Measurements from ENCODE around the gene CATSPERD. TPM values are rescaled to one million over a fixed set of nuclear protein-coding genes. Genes with fewer than 3 reads are reported as not detected.

The CATSPERD gene
- total and polyA plus RNA-seq, 9 of the 15 experiments (the other 6 are each of a cell fraction or from before 2014, with no cell fraction given) = not detected

DNA sequence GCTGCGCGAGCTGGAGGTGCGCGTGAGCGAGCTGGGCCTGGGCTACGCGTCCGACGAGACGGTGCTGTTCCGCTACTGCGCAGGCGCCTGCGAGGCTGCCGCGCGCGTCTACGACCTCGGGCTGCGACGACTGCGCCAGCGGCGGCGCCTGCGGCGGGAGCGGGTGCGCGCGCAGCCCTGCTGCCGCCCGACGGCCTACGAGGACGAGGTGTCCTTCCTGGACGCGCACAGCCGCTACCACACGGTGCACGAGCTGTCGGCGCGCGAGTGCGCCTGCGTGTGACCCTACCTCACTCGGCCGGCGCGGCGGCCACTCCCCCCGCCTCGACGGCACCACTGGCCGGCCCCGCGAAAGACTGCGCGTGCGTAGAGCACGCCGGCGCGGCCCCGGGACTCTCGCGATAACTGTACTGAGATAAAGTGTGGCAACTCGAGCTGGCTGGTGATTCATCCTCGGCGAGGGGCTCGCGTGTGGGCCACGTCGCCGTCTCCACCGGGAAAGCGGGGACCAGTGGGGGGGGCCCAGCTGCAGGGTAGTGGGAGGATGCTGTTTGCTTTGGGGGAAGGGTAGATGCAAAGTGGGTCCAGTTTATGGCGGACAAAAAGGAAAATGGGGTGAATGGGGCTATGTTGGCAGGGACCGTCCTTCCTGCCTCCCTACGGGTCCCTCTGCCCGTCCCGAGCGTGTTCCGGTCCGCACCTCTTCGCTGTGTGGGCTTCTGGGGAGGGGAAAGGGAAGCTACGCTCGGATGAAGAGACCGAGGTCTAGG lies 107.6 kb downstream of the CATSPERD start (continued):
- peak; percentile 92 for TF ChIP-seq ZNF766 (CRISPR knock-in tag; conservative IDR thresholded peaks at IDR 0.05)
- peak; percentile 75 for TF ChIP-seq PHF20 (IDR thresholded peaks at IDR 0.05; ENCODE audit: partially characterized antibody)
- TF ChIP-seq, protein P1, sequence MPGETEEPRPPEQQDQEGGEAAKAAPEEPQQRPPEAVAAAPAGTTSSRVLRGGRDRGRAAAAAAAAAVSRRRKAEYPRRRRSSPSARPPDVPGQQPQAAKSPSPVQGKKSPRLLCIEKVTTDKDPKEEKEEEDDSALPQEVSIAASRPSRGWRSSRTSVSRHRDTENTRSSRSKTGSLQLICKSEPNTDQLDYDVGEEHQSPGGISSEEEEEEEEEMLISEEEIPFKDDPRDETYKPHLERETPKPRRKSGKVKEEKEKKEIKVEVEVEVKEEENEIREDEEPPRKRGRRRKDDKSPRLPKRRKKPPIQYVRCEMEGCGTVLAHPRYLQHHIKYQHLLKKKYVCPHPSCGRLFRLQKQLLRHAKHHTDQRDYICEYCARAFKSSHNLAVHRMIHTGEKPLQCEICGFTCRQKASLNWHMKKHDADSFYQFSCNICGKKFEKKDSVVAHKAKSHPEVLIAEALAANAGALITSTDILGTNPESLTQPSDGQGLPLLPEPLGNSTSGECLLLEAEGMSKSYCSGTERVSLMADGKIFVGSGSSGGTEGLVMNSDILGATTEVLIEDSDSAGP (CRISPR knock-in tag; IDR thresholded peaks at IDR 0.05) = no peak
- no peak for TF ChIP-seq RAD51 (IDR thresholded peaks at IDR 0.05; ENCODE audit: borderline replicate concordance, low read depth)
- peak; percentile 98 for TF ChIP-seq KDM5B (IDR thresholded peaks at IDR 0.05; ENCODE audit: insufficient replicate concordance, low read depth, low read length)
- 0 out of 2 replicates have a peak, but pooled peaks have one; percentile 76 for TF ChIP-seq LARP7 (IDR thresholded peaks at IDR 0.05)
- TF ChIP-seq, protein P2, sequence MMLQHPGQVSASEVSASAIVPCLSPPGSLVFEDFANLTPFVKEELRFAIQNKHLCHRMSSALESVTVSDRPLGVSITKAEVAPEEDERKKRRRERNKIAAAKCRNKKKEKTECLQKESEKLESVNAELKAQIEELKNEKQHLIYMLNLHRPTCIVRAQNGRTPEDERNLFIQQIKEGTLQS (IDR thresholded peaks at IDR 0.05) = peak; percentile 95
- TF ChIP-seq, protein P2 (CRISPR knock-in tag; conservative IDR thresholded peaks at IDR 0.05) = peak; percentile 93
- no peak; the same call in 1 of the 2 replicates for TF ChIP-seq C11orf30 (IDR thresholded peaks at IDR 0.05; ENCODE audit: low read depth)
- no peak; the same call in 1 of the 2 replicates for TF ChIP-seq FOXA1 (IDR thresholded peaks at IDR 0.05; ENCODE audit: borderline replicate concordance)
- no peak for TF ChIP-seq GABPB2 (CRISPR knock-in tag; conservative IDR thresholded peaks at IDR 0.05)
- TF ChIP-seq, protein P3, sequence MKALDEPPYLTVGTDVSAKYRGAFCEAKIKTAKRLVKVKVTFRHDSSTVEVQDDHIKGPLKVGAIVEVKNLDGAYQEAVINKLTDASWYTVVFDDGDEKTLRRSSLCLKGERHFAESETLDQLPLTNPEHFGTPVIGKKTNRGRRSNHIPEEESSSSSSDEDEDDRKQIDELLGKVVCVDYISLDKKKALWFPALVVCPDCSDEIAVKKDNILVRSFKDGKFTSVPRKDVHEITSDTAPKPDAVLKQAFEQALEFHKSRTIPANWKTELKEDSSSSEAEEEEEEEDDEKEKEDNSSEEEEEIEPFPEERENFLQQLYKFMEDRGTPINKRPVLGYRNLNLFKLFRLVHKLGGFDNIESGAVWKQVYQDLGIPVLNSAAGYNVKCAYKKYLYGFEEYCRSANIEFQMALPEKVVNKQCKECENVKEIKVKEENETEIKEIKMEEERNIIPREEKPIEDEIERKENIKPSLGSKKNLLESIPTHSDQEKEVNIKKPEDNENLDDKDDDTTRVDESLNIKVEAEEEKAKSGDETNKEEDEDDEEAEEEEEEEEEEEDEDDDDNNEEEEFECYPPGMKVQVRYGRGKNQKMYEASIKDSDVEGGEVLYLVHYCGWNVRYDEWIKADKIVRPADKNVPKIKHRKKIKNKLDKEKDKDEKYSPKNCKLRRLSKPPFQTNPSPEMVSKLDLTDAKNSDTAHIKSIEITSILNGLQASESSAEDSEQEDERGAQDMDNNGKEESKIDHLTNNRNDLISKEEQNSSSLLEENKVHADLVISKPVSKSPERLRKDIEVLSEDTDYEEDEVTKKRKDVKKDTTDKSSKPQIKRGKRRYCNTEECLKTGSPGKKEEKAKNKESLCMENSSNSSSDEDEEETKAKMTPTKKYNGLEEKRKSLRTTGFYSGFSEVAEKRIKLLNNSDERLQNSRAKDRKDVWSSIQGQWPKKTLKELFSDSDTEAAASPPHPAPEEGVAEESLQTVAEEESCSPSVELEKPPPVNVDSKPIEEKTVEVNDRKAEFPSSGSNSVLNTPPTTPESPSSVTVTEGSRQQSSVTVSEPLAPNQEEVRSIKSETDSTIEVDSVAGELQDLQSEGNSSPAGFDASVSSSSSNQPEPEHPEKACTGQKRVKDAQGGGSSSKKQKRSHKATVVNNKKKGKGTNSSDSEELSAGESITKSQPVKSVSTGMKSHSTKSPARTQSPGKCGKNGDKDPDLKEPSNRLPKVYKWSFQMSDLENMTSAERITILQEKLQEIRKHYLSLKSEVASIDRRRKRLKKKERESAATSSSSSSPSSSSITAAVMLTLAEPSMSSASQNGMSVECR (CRISPR knock-in tag; IDR thresholded peaks at IDR 0.05) = peak; percentile 67
- peak; percentile 98 for TF ChIP-seq NRF1 (conservative IDR thresholded peaks at IDR 0.05 in 1 of 2, IDR thresholded peaks at IDR 0.05 in 1 of 2)
- no peak for TF ChIP-seq XRCC5 (IDR thresholded peaks at IDR 0.05; ENCODE audit: low read depth, low read length)
- 0 out of 2 replicates have a peak, but pooled peaks have one; percentile 40 for TF ChIP-seq PHB (CRISPR knock-in tag; IDR thresholded peaks at IDR 0.05)
- no peak for TF ChIP-seq ZNF699 (CRISPR knock-in tag; IDR thresholded peaks at IDR 0.05; ENCODE audit: insufficient replicate concordance)
- TF ChIP-seq, protein P4, sequence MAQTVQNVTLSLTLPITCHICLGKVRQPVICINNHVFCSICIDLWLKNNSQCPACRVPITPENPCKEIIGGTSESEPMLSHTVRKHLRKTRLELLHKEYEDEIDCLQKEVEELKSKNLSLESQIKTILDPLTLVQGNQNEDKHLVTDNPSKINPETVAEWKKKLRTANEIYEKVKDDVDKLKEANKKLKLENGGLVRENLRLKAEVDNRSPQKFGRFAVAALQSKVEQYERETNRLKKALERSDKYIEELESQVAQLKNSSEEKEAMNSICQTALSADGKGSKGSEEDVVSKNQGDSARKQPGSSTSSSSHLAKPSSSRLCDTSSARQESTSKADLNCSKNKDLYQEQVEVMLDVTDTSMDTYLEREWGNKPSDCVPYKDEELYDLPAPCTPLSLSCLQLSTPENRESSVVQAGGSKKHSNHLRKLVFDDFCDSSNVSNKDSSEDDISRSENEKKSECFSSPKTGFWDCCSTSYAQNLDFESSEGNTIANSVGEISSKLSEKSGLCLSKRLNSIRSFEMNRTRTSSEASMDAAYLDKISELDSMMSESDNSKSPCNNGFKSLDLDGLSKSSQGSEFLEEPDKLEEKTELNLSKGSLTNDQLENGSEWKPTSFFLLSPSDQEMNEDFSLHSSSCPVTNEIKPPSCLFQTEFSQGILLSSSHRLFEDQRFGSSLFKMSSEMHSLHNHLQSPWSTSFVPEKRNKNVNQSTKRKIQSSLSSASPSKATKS (CRISPR knock-in tag; IDR thresholded peaks at IDR 0.05) = no peak
- peak; percentile 90; the same call in 1 of the 2 replicates for TF ChIP-seq KAT7 (CRISPR knock-in tag; IDR thresholded peaks at IDR 0.05; ENCODE audit: borderline replicate concordance)

Data from K562 (cell line).